ENCODE data around the gene AP5M1. TPM values are rescaled to one million over a fixed set of nuclear protein-coding genes. Genes with fewer than 3 reads are reported as not detected.
A peak's percentile ranks its signal among the peaks of the same experiment; 100 is the strongest.
"Not testable (repeated sequence)": the region's sequence is repeated elsewhere in the genome, so short reads cannot be mapped to it uniquely, and the experiment has no call there.

Gene AP5M1
- total and polyA plus RNA-seq, 2 experiments from 2014 or later: 35.6 to 37.4 TPM

GRCh38 chr14:57319636-57320192 is 50.9 kb downstream of the AP5M1 start:
- Histone ChIP-seq H3K9me2 (ENCODE audit: insufficient read depth) (no peaks in the 10 kb centered on the region), H3K27ac (no peak overlapping the region), H3K9me3 (ENCODE audit: low read depth) (no peaks in the 10 kb centered on the region), H3K36me3 (ENCODE audit: low read depth) (no peaks in the 10 kb centered on the region), H3K4me3 (no peak overlapping the region), H3K27me3 (replicated peaks; ENCODE audit: insufficient read depth) (peaks cover 36% of the 10 kb centered on the region; the same call in 1 of the 2 replicates), H3K4me2 (ENCODE audit: unreplicated experiment) (no peak overlapping the region), H3F3A (ENCODE audit: insufficient read depth) (no peaks in the 10 kb centered on the region), H3K79me2 (ENCODE audit: insufficient read depth) (no peaks in the 10 kb centered on the region), H2AFZ (no peak overlapping the region), H3K4me1 (ENCODE audit: insufficient read depth) (no peaks in the 10 kb centered on the region), H4K20me1 (ENCODE audit: insufficient read depth) (no peaks in the 10 kb centered on the region), H3K9ac (no peak overlapping the region)
- peak; percentile 2 for DNase-seq
- in situ Hi-C loops (cut with MboI): loop anchor here (25.0 kb wide), 1 partner anchor 657 kb away; no protein-coding TSS in a partner anchor
- WGBS, 2 experiments (ENCODE audit: low coverage in 1 of 2, low lambda C conversion rate in 2 of 2, missing lambda C conversion rate in 2 of 2): 5% methylated on average over 2 of the region's 2 CpGs
- TF ChIP-seq EZH2phosphoT487 (IDR thresholded peaks at IDR 0.05; ENCODE audit: insufficient read depth, low read depth) (no peak), EZH2 (IDR thresholded peaks at IDR 0.05; ENCODE audit: insufficient read depth, poor library complexity, severe bottlenecking) (no peak)

GRCh38 chr14:57323721-57324120 is 55.0 kb downstream of the AP5M1 start:
- no peaks in the 10 kb centered on the region for H3K4me1 ChIP-seq (ENCODE audit: insufficient read depth)
- in situ Hi-C loops (cut with MboI): loop anchor here (25.0 kb wide), 1 partner anchor 661 kb away; no protein-coding TSS in a partner anchor
- WGBS, 2 experiments (ENCODE audit: low coverage in 1 of 2, low lambda C conversion rate in 2 of 2, missing lambda C conversion rate in 2 of 2): 77 to 84% methylated on average over 3 of the region's 3 CpGs
- H3K4me2 ChIP-seq (ENCODE audit: unreplicated experiment): no peak overlapping the region
- no peaks in the 10 kb centered on the region for H3K9me3 ChIP-seq (ENCODE audit: low read depth)
- H3K9ac ChIP-seq: no peak overlapping the region
- H3K27me3 ChIP-seq (replicated peaks; ENCODE audit: insufficient read depth): peaks cover 36% of the 10 kb centered on the region; the same call in 1 of the 2 replicates
- no peak for DNase-seq
- no peaks in the 10 kb centered on the region for H3K9me2 ChIP-seq (ENCODE audit: insufficient read depth)
- H3F3A ChIP-seq (ENCODE audit: insufficient read depth): no peaks in the 10 kb centered on the region
- H2AFZ ChIP-seq: no peak overlapping the region
- no peaks in the 10 kb centered on the region for H3K79me2 ChIP-seq (ENCODE audit: insufficient read depth)
- no peak for TF ChIP-seq EZH2phosphoT487 (IDR thresholded peaks at IDR 0.05; ENCODE audit: insufficient read depth, low read depth)
- no peak for TF ChIP-seq EZH2 (IDR thresholded peaks at IDR 0.05; ENCODE audit: insufficient read depth, poor library complexity, severe bottlenecking)
- H4K20me1 ChIP-seq (ENCODE audit: insufficient read depth): no peaks in the 10 kb centered on the region
- no peaks in the 10 kb centered on the region for H3K36me3 ChIP-seq (ENCODE audit: low read depth)
- H3K4me3 ChIP-seq: no peak overlapping the region
- H3K27ac ChIP-seq: no peak overlapping the region

GRCh38 chr14:57326253-57326652 is 57.5 kb downstream of the AP5M1 start:
- H3K36me3 ChIP-seq (ENCODE audit: low read depth): no peaks in the 10 kb centered on the region
- TF ChIP-seq EZH2phosphoT487 (IDR thresholded peaks at IDR 0.05; ENCODE audit: insufficient read depth, low read depth): no peak
- TF ChIP-seq EZH2 (IDR thresholded peaks at IDR 0.05; ENCODE audit: insufficient read depth, poor library complexity, severe bottlenecking): no peak
- H3K4me2 ChIP-seq (ENCODE audit: unreplicated experiment): no peak overlapping the region
- no peaks in the 10 kb centered on the region for H3F3A ChIP-seq (ENCODE audit: insufficient read depth)
- H3K4me1 ChIP-seq (ENCODE audit: insufficient read depth): no peaks in the 10 kb centered on the region
- H3K9me2 ChIP-seq (ENCODE audit: insufficient read depth): no peaks in the 10 kb centered on the region
- H2AFZ ChIP-seq: no peak overlapping the region
- peaks cover 18% of the 10 kb centered on the region; the same call in 1 of the 2 replicates for H3K27me3 ChIP-seq (replicated peaks; ENCODE audit: insufficient read depth)
- H3K9ac ChIP-seq: no peak overlapping the region
- DNase-seq: no peak
- in situ Hi-C loops (cut with MboI): no loop called here
- no peak overlapping the region for H3K27ac ChIP-seq
- no peaks in the 10 kb centered on the region for H3K79me2 ChIP-seq (ENCODE audit: insufficient read depth)
- H3K9me3 ChIP-seq (ENCODE audit: low read depth): no peaks in the 10 kb centered on the region
- WGBS, 2 experiments (ENCODE audit: low coverage in 1 of 2, low lambda C conversion rate in 2 of 2, missing lambda C conversion rate in 2 of 2): 54 to 59% methylated on average over 7 of the region's 7 CpGs
- no peak overlapping the region for H3K4me3 ChIP-seq
- no peaks in the 10 kb centered on the region for H4K20me1 ChIP-seq (ENCODE audit: insufficient read depth)

GRCh38 chr14:57329833-57330232 is 61.1 kb downstream of the AP5M1 start:
- in situ Hi-C loops (cut with MboI): no loop called here
- DNase-seq: no peak
- Histone ChIP-seq H3K9ac (no peak overlapping the region), H3K9me2 (ENCODE audit: insufficient read depth) (no peaks in the 10 kb centered on the region), H3K4me2 (ENCODE audit: unreplicated experiment) (no peak overlapping the region), H3K36me3 (ENCODE audit: low read depth) (no peaks in the 10 kb centered on the region), H4K20me1 (ENCODE audit: insufficient read depth) (no peaks in the 10 kb centered on the region), H3K4me1 (ENCODE audit: insufficient read depth) (no peaks in the 10 kb centered on the region), H3K27ac (no peak overlapping the region), H3K79me2 (ENCODE audit: insufficient read depth) (no peaks in the 10 kb centered on the region), H2AFZ (no peak overlapping the region), H3F3A (ENCODE audit: insufficient read depth) (no peaks in the 10 kb centered on the region), H3K4me3 (no peak overlapping the region), H3K27me3 (replicated peaks; ENCODE audit: insufficient read depth) (no peaks in the 10 kb centered on the region), H3K9me3 (ENCODE audit: low read depth) (no peaks in the 10 kb centered on the region)
- no peak for TF ChIP-seq EZH2phosphoT487 (IDR thresholded peaks at IDR 0.05; ENCODE audit: insufficient read depth, low read depth)
- TF ChIP-seq EZH2 (IDR thresholded peaks at IDR 0.05; ENCODE audit: insufficient read depth, poor library complexity, severe bottlenecking): no peak

- H3F3A ChIP-seq (ENCODE audit: insufficient read depth); H3K9me2 ChIP-seq (ENCODE audit: insufficient read depth); H3K4me3 ChIP-seq; H3K27ac ChIP-seq; H3K27me3 ChIP-seq (replicated peaks; ENCODE audit: insufficient read depth); H3K4me2 ChIP-seq (ENCODE audit: unreplicated experiment); H3K9me3 ChIP-seq (ENCODE audit: low read depth); H4K20me1 ChIP-seq (ENCODE audit: insufficient read depth); H2AFZ ChIP-seq; H3K4me1 ChIP-seq (ENCODE audit: insufficient read depth); H3K9ac ChIP-seq; H3K36me3 ChIP-seq (ENCODE audit: low read depth); H3K79me2 ChIP-seq (ENCODE audit: insufficient read depth); in situ Hi-C loops (cut with MboI): not testable (repeated sequence)
- 27 to 39% methylated on average over 2 to 4 of the region's 4 CpGs for WGBS, 2 experiments (ENCODE audit: low coverage in 1 of 2, low lambda C conversion rate in 2 of 2, missing lambda C conversion rate in 2 of 2)
- DNase-seq: peak; percentile 8
Observed at GRCh38 chr14:57332475-57332874, 63.7 kb downstream of the AP5M1 start.

GRCh38 chr14:57333726-57334125 is 65.0 kb downstream of the AP5M1 start:
- H3K9me3 ChIP-seq (ENCODE audit: low read depth); H3F3A ChIP-seq (ENCODE audit: insufficient read depth); H3K27me3 ChIP-seq (replicated peaks; ENCODE audit: insufficient read depth); H3K4me3 ChIP-seq; H4K20me1 ChIP-seq (ENCODE audit: insufficient read depth); DNase-seq; H3K4me2 ChIP-seq (ENCODE audit: unreplicated experiment); H3K36me3 ChIP-seq (ENCODE audit: low read depth); H2AFZ ChIP-seq; H3K9ac ChIP-seq; H3K79me2 ChIP-seq (ENCODE audit: insufficient read depth); in situ Hi-C loops (cut with MboI); H3K27ac ChIP-seq; H3K4me1 ChIP-seq (ENCODE audit: insufficient read depth); H3K9me2 ChIP-seq (ENCODE audit: insufficient read depth): not testable (repeated sequence)
- WGBS, 2 experiments (ENCODE audit: low coverage in 1 of 2, low lambda C conversion rate in 2 of 2, missing lambda C conversion rate in 2 of 2): 80% methylated on average over 12 of the region's 31 CpGs; no CpG with 5 or more reads in 1 of the 2 experiments

All from GM23248 (cell line).